Aorta (tissue), 5 donors: Measurements from ENCODE around the gene HSPBAP1. TPM values are rescaled to one million over a fixed set of nuclear protein-coding genes. Genes with fewer than 3 reads are reported as not detected.

Source experiments
- ATAC-seq: fragments of 200-7000 bp; cut with Tn5 transposase; one replicate; pipeline ENCODE4 v1.9.1; 2022; ENCODE audit warnings: moderate library complexity; ENCODE audit not compliant: low FRiP score
- DNase-seq, 2 donors: peaks; one replicate each; pipeline ENCODE4 v3.0.0-alpha.2; 2020
- H3K27ac ChIP-seq, 2 donors: one replicate each; pipeline ENCODE4 v1.5.1; 2013; ENCODE audit warnings: low read length in 2 of 2, mild to moderate bottlenecking in 2 of 2, moderate library complexity in 2 of 2, control low read depth in 1 of 2, inconsistent platforms in 1 of 2, low read depth in 1 of 2
- H3K27me3 ChIP-seq, 2 donors: one replicate each; pipeline ENCODE4 v1.6.1; 2013; ENCODE audit warnings: control low read depth in 1 of 2, low read length in 1 of 2, mild to moderate bottlenecking in 1 of 2, moderate library complexity in 1 of 2; ENCODE audit not compliant: insufficient read depth in 2 of 2, control insufficient read depth in 1 of 2
- H3K36me3 ChIP-seq, 2 donors: one replicate each; pipeline ENCODE4 v1.6.1; 2013; ENCODE audit warnings: control low read depth in 1 of 2, low read length in 1 of 2, mild to moderate bottlenecking in 1 of 2; ENCODE audit not compliant: insufficient read depth in 2 of 2, control insufficient read depth in 1 of 2
- H3K4me1 ChIP-seq, 2 donors: one replicate each; pipeline ENCODE4 v1.6.1; 2013; ENCODE audit warnings: low read length in 2 of 2, control low read depth in 1 of 2, mild to moderate bottlenecking in 1 of 2, moderate library complexity in 1 of 2; ENCODE audit not compliant: insufficient read depth in 2 of 2, control insufficient read depth in 1 of 2
- H3K4me3 ChIP-seq, 2 donors: one replicate each; pipeline ENCODE4 v1.5.1; 2013; ENCODE audit warnings: low read length in 2 of 2, control low read depth in 1 of 2, mild to moderate bottlenecking in 1 of 2
- H3K9me3 ChIP-seq: one replicate; pipeline ENCODE4 v1.6.1; 2013; ENCODE audit warnings: mild to moderate bottlenecking, low read length; ENCODE audit not compliant: control insufficient read depth
- WGBS, 2 donors: extraction: QIAGEN DNeasy Blood & Tissue Kit; methylation state at CpG; one replicate each; pipeline ENCODE4 v1.1.7; 2013; 5-methylcytosine and 5-hydroxymethylcytosine counted together
- intact Hi-C, 2 donors: fragments of 100-400 bp; cut with DNase I; formaldehyde crosslinking; loops; one replicate each; pipeline versions ENCODE4 v1.14.2 to v1.15.0; 2022
- polyA plus RNA-seq, 2 donors: library from polyadenylated mRNA; stranded (reverse); fragments of 200-250 nt; gene quantifications; one replicate each; pipeline ENCODE4 v1.2.3, GENCODE V29; 2013
- total RNA-seq, 2 donors: library from RNA; stranded (reverse); fragmentation: NEBNext Ultra II Directional; extraction: Animal tissue kit (Norgen Biotek cat#: 25700); gene quantifications; one replicate each; pipeline ENCODE4 v1.2.1, GENCODE V29; 2021
- donor health status: healthy with polysubstance abuse.
- donor health status: Bipolar disorder and iron deficiency.
- donor health status: DM: no; HTN: no; CAD: no.
- donor health status: DM: no; HTN: no; CAD: no.
- donor health status: DM: yes; HTN: yes; CAD: no.

Gene HSPBAP1
- total and polyA plus RNA-seq, 4 donors: 3.5 to 18.6 (median 10.1) TPM

DNA sequence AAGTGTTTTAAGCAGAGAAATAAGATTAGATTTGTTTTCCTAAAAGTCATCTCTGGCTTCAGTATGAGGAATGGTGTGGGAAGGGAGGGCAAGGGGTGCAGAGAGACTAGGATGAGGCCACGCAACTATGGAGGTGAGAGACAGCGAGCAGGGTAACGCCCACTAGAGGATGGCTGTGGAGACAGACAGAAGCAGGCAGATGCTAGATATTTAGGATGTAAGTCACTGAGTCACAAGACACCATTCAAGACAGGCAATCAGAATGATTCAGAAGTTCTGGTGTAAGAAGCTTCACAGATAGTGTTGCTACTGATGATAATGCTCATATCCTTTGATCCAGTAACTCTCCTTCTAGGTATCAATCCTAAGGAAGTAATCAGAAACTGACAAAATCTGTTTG is 19.1 kb downstream of the HSPBAP1 start:
- no peaks in the 10 kb centered on the region for H3K27me3 ChIP-seq
- no peaks in the 10 kb centered on the region for H3K4me1 ChIP-seq
- DNase-seq (no peak), ATAC-seq (no peak)
- no peak overlapping the region for H3K4me3 ChIP-seq
- H3K27ac ChIP-seq: no peak overlapping the region
- WGBS, 2 donors: 97% methylated on average over 3 of the region's 3 CpGs
- no peaks in the 10 kb centered on the region for H3K9me3 ChIP-seq
- H3K36me3 ChIP-seq: no peaks in the 10 kb centered on the region
- intact Hi-C loops: no loop called here

DNA sequence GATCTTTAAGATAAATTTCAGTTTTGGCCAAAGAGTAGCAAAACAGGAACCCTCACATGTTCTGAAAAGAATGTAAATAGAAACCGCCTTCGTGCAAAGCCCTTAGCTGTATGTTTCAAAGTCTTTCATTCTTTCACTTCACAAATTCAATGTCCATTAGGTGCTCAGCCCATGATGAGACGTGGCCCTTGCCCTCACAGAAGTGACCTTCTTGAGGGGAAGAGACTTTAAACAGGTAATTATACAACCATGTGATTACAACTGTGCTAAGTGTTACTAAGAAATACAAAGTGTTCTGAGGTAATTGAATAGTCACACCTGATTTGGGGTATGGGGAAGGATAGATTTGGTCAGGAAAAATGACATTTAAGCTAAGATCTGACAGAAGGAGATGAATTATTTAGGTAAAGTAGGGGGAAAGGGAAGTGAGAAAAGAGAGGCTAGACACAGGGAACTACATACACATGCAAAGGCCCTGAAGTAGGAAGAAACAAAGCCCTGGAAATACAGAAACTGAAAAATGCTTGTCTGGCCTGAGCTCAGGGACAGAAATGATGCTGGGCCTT is 19.6 kb downstream of the HSPBAP1 start:
- Histone ChIP-seq H3K4me1 (no peaks in the 10 kb centered on the region), H3K27me3 (no peaks in the 10 kb centered on the region), H3K4me3 (no peak overlapping the region), H3K27ac (no peak overlapping the region), H3K36me3 (no peaks in the 10 kb centered on the region), H3K9me3 (no peaks in the 10 kb centered on the region)
- ATAC-seq (no peak), DNase-seq (no peak)
- WGBS, 2 donors: 90 to 92% methylated on average over 3 of the region's 3 CpGs
- intact Hi-C loops: no loop called here

DNA sequence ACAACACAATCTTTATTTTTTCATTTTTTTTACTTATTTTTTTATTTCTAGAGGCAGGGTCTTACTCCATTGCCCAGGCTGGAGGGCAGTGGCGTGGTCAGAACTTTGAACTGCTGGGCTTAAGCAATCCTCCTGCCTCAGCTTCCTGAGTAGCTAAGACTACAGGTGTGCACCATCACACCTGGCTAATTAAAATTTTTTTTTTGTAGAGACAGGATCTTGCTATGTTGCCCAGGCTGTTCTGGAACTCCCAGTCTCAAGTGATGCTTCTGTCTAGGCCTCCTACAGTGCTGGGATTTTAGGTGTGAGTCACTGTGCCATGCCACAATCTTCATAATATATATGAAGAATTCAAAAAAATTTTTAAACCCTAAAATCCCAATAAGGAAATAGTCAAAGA is 20.8 kb downstream of the HSPBAP1 start:
- WGBS, 2 donors: 94 to 99% methylated on average over 1 of the region's 1 CpG
- intact Hi-C loops: no loop called here

DNA sequence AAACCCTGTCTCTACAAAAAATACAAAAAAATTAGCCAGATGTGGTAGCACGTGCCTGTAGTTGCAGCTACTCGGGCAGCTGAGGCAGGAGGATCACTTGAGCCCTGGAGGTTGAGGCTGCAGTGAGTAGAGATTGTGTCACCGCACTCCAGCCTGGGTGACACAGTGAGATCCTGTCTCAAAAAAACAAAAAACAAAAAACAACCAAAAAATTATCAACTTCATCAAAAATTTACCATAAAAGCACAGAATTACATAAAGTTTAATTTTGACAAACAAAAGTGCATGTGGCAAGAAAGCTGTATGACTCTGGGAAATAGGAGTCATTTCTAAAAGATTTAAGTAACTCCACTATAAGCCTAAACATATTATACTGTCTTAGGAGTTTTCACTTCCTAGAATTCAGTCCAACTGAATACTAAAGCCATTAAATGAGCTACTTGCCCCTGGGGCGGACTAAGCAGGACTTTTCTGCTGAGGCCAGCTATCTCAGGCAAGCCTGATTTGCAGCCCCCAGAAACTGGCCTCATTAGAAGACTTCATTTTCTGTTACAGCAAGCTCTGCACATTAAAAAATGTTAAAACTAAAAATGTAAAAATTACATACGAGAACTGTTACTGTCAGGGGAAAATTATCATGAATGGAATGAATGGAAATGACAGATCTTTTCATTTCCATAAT is 23.0 kb downstream of the HSPBAP1 start:
- no peak overlapping the region for H3K4me3 ChIP-seq
- H3K4me1 ChIP-seq: no peaks in the 10 kb centered on the region
- 91 to 92% methylated on average over 5 of the region's 5 CpGs for WGBS, 2 donors
- no peaks in the 10 kb centered on the region for H3K27me3 ChIP-seq
- no peak for ATAC-seq
- DNase-seq: no peak
- intact Hi-C loops: no loop called here
- H3K9me3 ChIP-seq: no peaks in the 10 kb centered on the region
- peaks cover 0 to 3% of the 10 kb centered on the region in 2 donors for H3K36me3 ChIP-seq
- no peak overlapping the region for H3K27ac ChIP-seq

More for the DNA sequence above, 20.8 kb downstream of the HSPBAP1 start:
- ATAC-seq (no peak), DNase-seq (no peak)
- no peaks in the 10 kb centered on the region for H3K4me1 ChIP-seq
- no peak overlapping the region for H3K4me3 ChIP-seq
- no peaks in the 10 kb centered on the region for H3K9me3 ChIP-seq
- H3K27ac ChIP-seq: no peak overlapping the region
- peaks cover 0 to 3% of the 10 kb centered on the region in 2 donors for H3K36me3 ChIP-seq
- H3K27me3 ChIP-seq: no peaks in the 10 kb centered on the region

DNA sequence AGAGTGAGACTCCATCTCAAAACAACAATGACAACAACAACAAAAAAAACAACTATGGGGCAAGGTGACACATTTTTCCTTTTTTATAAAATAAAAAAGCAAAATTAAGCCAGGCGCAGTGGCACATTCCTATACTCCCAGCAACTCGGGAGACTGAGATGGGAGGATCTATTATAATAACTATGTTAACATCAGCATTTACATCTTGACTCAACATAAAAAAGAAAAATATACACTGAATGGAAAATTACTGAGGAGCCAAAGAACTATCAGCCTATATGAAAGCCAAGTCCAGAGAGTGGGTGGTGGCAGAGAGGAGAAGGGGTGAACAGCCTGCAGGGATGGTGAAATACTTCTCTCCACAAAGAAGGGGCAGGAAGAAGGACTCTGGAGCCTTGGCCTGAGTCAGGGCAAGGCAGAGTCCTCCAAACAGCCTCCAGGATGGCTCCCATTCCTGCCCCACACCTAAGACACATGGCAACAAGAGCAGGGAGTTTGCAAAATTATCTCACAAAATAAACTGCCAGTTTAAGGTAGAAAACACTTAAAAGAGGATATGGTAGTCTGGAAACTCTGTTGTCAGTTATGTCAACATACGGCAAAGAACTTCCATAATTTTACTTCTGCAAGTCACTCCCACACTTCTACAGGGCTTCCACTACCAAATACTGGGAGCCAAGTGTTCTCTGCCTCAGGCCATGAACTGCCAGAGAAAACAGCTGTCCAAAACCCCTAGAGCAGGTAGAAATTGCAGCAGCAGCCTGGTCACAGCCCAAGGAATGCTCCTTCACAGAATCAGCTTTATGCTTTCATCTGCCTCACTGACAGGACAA is 25.9 kb downstream of the HSPBAP1 start:
- Histone ChIP-seq H3K27me3 (no peaks in the 10 kb centered on the region), H3K9me3 (no peaks in the 10 kb centered on the region), H3K4me3 (no peak overlapping the region), H3K27ac (no peak overlapping the region), H3K36me3 (peaks cover 0 to 3% of the 10 kb centered on the region in 2 donors), H3K4me1 (no peaks in the 10 kb centered on the region)
- DNase-seq: no peak
- ATAC-seq: peak; percentile 46
- intact Hi-C loops: no loop called here
- 92 to 93% methylated on average over 3 of the region's 3 CpGs for WGBS, 2 donors

DNA sequence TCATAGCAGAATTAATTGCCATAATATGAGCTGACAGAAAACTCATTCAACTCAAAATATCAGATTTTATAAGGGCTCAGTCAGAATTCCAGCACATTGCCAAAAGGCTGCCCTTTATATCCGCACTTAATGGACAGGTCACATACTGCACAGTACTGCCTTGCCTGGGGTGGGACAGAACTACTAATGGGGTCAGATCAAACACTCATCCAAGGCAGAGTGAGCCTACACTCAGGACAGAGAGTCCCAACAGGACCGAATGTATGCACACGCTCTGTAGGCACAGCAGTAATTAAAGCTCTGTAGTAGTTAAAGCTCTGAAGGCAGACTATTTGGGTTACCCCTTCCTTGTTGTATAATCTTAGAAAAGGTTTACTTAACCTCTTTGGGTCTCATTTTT is 27.2 kb downstream of the HSPBAP1 start:
- Histone ChIP-seq H3K27ac (no peak overlapping the region), H3K36me3 (peaks cover 0 to 3% of the 10 kb centered on the region in 2 donors), H3K4me1 (no peaks in the 10 kb centered on the region), H3K27me3 (no peaks in the 10 kb centered on the region), H3K4me3 (no peak overlapping the region), H3K9me3 (no peaks in the 10 kb centered on the region)
- intact Hi-C loops: no loop called here
- DNase-seq: no peak
- 96 to 97% methylated on average over 3 of the region's 3 CpGs for WGBS, 2 donors
- ATAC-seq: no peak

DNA sequence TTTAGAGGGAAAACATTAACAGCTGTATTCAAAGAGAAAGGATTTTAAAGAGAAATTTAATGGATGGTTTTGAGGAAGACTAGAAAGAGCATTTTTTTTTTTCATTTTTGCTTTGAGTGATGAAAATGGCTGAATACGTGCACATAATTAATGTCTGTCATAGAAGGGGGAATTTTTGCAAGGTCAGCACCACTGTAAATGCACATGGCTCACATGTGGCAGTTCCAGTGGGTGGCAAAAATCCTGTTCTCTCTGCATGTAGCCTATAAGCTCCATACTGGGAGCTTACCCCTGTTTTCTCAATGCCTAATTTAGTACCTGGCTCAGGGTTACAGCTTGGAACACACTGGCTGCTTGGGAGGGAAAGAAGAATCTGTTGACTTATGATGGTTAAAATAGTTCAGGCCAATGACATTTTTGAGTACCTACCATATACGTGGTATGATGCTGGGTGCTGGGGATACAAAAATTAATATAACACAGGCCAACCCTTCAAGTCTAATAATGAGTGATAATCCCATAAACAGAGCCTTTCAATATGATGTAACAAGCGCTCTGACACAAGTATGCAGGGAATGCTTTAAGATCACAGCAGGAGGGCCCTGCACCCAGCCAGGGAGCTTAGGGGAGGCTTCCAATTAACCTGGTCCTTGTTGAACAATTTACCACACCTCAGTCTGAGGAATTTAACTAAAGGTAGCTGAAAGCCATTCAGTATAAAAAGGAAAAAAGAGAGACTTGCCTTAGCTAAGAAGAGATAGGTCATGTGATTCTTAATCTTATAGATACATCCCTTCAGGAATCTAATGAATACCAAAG is 33.0 kb downstream of the HSPBAP1 start:
- H3K27ac ChIP-seq: no peak overlapping the region
- intact Hi-C loops: no loop called here
- no peaks in the 10 kb centered on the region for H3K4me1 ChIP-seq
- no peaks in the 10 kb centered on the region for H3K9me3 ChIP-seq
- no peaks in the 10 kb centered on the region for H3K27me3 ChIP-seq
- DNase-seq (no peak), ATAC-seq (no peak)
- no peak overlapping the region for H3K4me3 ChIP-seq
- no peaks in the 10 kb centered on the region for H3K36me3 ChIP-seq
- 64 to 67% methylated on average over 3 of the region's 3 CpGs for WGBS, 2 donors

DNA sequence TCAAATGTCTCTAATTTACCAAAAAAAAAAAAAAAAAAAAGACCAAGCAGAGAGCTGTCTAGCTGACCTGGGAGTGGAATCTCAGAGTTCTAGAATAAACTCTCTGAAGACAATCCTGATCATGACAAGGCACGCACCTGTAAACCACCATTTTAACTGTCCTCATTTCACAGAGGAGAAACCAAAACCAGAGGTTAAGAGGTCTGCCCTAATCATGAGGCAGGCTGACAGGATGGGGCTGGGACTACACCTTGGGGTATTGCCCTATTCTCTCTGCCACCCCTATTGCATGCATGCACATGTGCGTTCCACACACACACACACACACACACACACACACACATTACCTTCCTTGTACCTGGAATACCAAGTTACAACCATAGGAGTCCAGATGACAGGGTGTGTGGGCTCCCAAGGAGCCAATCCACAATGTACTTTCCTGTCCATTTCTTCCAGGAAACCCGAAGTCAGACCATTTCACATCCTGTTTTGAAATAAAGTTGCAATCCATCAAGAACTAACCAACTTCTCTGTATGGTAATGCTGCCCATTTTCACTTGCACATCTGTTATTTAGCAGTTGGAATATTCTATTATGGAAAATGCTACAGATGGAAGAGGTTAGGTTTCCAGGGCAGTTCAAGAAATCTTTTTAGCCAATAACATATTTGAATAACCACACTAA is 34.6 kb downstream of the HSPBAP1 start:
- ATAC-seq (no peak), DNase-seq (no peak)
- Histone ChIP-seq H3K4me3 (no peak overlapping the region), H3K9me3 (no peaks in the 10 kb centered on the region), H3K27me3 (no peaks in the 10 kb centered on the region), H3K36me3 (peaks cover 0 to 5% of the 10 kb centered on the region in 2 donors), H3K4me1 (no peaks in the 10 kb centered on the region), H3K27ac (no peak overlapping the region)
- WGBS, 2 donors: 84 to 85% methylated on average over 3 of the region's 3 CpGs
- intact Hi-C loops: no loop called here
